NCI-H774 (cell line): ENCODE results near the gene TRAPPC5.
"Not testable (repeated sequence)": the region's sequence is repeated elsewhere in the genome, so short reads cannot be mapped to it uniquely, and the experiment has no call there.

Experiments
- DNase-seq: peaks from one replicate; lab custom pipeline; 2025; lab: John Stamatoyannopoulos, UW

Gene TRAPPC5

DNA sequence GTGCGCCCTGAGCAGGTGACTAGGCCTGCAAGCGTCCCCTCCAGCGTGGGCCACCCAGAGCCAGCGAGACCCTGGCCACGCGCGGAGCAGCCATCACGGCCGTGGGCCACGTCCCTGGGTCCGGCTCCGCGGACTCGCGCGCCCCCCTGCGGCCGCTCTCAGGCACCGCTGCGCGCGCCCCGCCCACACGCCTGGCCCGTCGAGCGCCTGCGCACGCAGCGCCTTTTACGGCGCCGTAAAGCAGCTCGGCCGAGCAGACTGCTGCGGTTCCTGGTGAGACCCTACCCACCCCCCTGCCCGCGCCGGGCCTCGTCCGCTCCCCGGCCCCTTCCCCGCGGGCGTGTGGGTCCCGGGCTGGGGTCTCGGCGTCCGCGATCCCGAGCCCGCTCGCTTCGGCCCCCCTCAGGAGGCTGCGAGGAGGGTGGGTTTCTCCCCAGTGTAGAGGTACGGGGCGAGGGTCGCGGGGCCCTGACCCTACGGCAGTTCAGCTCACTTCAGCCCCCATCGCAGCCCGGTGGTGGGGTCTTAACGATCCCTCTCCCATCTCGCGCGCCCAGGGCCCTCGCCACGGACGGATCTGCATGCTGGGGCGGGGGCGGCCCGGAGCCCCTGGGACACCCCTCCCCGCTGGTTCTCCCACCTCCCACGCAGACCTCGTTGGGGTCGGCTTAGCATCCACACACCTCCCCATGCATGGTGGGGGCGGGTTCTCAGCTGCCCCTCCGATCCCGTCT, at the start of gene TRAPPC5:
TRAPPC5 (plus strand) TSS at position 228 of the 734 bp plus-strand sequence. CDS start 1,421 bp downstream, outside the sequence.
- peak; percentile 81 for DNase-seq

DNA sequence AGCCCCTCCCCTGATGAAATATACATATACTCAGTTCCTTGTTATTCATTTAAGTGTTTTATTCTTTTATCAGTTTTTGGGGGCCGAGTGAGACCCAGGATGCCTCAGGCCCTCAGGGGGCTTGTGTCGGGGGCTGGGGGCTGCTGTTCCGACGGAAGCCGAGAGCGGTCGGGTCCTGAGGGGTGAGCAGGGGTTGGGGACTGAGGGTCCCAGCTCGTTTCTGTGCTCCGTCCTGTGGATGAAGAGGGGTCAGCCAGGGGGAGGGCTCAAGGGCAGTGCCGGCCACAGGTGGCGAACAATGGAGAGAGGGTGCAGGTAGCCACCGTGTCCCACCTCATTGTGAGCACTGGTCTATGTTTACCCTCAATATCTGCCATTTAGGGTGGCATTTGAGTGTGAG, 49.1 kb upstream of the TRAPPC5 start:
- DNase-seq = no peak

DNA sequence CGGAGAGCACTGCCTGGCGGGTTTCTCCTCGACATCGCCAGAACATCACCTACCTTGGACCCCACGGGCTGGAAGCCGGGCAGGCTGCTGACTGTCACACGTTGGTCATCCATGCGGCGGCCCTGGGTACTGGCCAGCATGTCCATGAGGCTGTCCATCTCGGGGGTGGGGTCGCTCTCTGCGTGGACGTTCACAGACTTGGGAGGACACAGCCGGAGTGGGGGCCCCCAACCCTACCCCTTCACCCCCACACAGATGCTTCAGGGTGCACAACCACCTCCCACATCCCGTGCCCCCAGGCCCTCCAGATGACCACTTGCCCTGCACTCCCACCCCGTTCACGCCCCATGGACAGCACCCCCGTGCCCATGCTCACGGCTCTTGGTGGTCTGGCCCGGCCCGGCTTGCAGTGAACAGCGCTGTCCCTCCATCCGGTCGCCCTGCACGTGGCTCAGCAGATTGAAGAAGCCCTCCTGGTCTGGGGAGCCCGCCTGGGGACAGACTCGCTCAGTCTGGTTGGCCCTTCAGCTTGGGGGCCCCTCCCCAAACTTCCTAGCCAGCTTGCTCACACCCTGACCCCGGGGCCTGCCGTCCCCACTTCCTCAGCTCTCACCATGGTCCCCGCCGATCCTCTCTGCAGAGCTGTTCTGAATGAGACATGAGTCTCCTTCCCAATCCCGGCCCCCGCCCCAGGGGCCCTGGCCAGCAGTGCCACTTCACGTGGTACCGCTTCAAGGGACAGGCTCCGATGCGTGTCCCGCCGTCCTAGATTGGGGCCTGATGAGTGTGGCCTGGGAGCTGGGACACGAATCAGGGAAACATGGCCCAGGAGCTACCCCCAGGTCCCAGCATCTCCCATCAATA, 48.1 kb upstream of the TRAPPC5 start:
- DNase-seq = no peak

GRCh38 chr19:7633698-7634097, 46.9 kb upstream of the TRAPPC5 start, which contains the start of gene PCP2:
Gene PCP2, minus strand, starts transcription at chr19:7633719. Its CDS starts 262 bp downstream, at chr19:7633457.
- no peak for DNase-seq

GRCh38 chr19:7635670-7636069, 45.0 kb upstream of the TRAPPC5 start:
- no peak for DNase-seq

DNA sequence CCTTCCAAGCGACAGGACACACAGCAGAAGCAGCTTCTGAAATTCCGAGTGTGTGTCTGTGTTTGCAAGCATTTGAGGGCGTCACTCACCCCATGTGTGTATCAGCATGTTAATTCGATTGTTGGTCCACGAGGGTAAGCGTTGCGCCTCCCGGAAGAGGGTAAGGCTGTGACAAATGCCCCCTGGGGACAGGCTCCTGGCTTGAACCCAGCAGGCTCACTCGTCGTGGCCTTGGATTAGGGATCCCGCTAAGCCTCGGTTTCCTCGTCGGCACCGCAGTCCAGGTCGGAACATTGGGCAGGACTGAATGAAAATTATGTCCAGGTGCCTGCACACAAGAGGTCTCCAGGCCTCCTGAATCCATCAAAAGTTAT, 44.3 kb upstream of the TRAPPC5 start:
- no peak for DNase-seq

DNA sequence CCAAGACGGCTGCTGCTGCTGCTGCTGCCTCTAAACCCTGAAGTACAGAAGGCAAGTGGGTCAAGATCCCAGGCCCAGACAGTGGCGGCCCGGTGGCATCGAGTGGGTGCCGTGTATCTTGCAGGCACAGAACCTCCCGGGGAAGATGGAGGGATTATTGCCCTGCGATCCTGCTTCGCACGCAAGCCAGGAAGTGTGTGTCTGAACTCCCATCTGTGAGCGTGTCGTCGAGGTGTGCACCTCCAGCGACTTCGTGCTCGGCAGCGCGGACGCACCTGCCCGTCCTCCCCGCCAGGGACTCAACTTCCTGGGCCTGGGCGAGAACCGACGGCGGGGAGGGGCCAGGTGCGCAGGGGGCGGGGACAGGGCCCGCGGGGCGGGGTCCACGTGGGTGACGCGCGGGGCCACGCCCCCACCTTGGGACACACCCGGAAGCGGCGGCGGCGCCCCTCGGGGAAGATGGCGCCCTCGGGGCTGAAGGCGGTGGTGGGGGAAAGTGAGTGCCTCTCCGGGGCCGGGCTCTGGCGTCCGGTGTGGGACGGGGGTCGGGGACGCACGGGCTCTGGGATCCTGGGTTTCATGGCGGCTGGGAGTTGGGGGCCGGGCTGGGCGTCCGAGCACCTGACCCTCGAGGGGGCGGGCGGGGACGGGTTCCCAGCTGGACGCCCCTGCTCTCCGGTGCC, 43.8 kb upstream of the TRAPPC5 start, which contains the start of gene STXBP2:
STXBP2 (plus strand) TSS at position 420 of the 683 bp plus-strand sequence; CDS start at position 460, 40 bp downstream.
- DNase-seq = peak; percentile 86

DNA sequence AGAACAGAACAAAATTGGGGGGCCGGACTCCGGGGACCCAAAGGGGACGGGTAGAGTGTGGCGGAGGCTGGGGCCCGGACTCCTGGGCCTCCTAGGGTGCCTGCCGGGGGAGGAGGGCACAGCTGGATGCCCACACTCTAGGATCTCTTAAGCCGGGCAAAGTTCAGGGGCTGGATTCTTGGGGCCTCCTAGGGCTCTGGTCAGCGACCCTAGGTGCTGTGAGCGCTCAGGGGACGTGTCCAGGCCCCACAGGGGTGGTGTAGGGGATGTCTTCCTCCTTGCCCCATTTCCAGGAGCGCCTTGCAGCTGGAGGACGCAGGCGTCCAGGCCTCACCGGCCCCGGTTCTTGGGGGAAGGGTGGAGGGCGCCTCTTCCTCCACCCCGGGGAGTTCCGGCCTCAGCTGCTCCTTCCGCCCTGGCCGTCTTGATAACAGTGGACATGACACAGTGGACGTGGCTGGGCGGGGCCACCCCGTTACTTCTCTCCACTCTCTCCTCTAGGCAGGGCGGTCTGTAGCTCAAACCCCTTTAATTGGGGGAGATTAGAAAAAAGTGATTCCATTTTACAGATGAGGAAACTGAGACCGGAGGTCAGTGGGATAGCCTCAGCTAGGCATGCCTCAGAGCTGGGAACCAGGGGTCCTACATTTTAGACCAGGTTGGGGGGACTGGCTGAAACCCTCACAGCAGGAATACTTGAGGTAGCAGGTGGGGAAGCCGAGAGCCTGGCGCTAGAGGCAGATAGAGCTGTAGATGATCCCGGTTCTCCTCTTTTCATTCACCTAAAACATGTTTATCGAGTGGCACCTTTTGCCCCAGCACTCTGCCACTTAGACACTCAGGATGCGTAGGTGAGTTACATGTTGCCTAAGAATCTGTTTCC, 43.0 kb upstream of the TRAPPC5 start:
- DNase-seq = no peak

DNA sequence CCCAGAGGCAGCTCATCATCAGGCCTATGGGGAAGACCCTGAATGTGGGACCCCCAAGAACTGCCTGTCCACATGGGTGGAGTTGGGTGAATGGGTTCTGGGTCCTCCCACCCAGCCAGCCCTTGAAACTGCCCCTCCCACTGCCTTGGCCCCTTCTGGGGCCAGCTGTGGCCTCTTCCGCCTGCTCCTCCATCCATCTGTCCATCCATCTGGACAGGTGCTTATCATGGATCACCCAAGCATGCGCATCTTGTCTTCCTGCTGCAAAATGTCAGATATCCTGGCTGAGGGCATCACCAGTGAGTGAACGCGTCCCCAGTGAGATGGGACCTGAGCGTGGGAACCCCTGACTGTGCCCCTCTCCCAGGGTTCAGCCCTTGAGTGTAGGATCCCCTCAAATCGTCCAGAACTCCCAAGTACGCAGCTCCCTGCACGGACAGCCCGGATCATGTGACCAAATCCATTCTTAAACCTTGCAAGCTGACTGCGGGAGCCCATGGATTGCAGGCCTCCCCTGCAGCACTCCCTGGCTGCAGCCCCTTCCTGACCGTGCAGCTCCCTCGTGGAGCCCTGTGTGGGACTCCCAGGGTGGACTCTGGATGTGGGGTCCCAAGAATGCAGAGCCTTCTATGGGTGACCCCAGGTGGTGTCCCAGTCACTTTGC, 41.7 kb upstream of the TRAPPC5 start:
- no peak for DNase-seq

GRCh38 chr19:7639863-7640348, 40.7 kb upstream of the TRAPPC5 start:
- DNase-seq = no peak

- no peak for DNase-seq
Measured at GRCh38 chr19:7640803-7641202, 39.8 kb upstream of the TRAPPC5 start.

GRCh38 chr19:7641290-7642276, 39.0 kb upstream of the TRAPPC5 start:
- no peak for DNase-seq

DNA sequence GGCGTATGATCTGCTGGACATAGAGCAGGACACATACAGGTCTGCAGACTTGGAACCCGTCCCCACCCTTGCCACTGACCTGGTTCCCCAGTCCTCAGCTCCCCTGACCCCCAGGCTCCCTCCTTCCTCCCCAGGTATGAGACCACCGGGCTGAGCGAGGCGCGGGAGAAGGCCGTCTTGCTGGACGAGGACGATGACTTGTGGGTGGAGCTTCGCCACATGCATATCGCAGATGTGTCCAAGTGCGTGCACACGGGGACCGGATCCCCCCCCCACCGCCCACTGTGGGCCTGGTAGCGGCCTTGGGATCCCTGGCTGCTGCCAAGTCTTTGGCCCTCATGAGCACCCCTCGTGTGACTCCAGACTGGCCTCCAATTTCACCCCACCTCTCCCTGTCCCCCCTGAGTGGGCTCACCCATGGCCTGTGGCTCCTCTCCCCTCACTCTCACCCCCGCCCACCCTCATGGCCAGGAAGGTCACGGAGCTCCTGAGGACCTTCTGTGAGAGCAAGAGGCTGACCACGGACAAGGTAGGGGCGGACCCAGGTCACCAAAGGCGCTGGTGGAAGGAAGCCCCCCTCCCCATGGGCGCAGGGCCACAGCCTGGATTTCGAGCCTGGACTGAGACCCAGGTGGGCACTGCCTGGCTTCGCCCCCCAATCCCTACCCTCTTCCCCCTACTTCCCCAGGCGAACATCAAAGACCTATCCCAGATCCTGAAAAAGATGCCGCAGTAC, 38.2 kb upstream of the TRAPPC5 start:
- no peak for DNase-seq

GRCh38 chr19:7643031-7643415, 37.6 kb upstream of the TRAPPC5 start:
- DNase-seq = no peak

DNA sequence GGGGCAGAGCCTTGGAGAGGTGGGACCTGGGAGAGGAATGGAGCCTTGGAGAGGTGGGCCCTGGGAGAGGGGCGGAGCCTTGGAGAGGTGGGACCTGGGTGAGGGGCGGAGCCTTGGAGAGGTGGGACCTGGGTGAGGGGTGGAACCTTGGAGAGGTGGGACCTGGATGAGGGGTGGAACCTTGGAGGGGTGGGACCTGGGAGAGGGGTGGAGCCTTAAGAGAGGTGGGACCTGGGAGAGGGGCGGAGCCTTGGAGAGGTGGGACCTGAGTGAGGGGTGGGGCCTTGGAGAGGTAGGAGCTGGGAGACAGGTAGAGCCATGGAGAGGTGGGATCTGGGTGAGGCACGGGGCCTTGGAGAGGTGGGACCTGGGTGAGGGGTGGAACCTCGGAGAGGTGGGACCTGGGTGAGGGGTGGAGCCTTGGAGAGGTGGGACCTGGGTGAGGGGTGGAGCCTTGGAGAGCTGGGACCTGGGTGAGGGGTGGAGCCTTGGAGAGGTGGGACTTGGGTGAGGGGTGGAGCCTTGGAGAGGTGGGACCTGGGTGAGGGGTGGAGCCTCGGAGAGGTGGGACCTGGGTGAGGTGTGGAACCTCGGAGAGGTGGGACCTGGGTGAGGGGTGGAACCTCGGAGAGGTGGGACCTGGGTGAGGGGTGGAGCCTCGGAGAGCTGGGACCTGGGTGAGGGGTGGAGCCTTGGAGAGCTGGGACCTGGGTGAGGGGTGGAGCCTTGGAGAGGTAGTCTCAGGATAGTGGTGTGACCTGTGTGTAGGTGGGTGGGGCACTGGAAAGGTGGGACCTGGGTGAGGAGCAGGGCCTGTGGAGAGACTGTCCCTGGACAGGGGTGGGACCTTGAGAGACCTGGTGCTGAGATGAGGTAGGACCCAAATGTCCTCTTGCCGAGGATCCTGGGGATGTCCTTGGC, 36.7 kb upstream of the TRAPPC5 start:
- DNase-seq = not testable (repeated sequence)

DNA sequence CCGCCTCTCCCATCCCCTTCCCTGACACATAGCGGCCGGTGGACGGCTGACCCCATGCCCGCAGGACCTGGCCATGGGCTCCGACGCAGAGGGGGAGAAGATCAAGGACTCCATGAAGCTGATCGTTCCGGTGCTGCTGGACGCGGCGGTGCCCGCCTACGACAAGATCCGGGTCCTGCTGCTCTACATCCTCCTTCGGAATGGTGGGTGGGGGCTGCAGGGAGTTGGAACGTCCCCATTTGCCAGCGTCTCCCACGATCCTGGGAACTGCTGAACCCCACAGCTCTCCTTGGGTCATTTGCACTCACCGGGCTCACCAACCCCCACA, 36.1 kb upstream of the TRAPPC5 start:
- DNase-seq = no peak

GRCh38 chr19:7645163-7645562, 35.5 kb upstream of the TRAPPC5 start:
- DNase-seq = no peak
